ENCODE measurements around the gene PPP1R2C. TPM values are rescaled to one million over a fixed set of nuclear protein-coding genes. Genes with fewer than 3 reads are reported as not detected.

Gene PPP1R2C
- not detected for total RNA-seq
- polyA plus RNA-seq (2013, experiment 1 of 2), result not detected
- polyA plus RNA-seq (2013, experiment 2 of 2), result not detected
- long read RNA-seq, experiment 1, result 0 reads
- long read RNA-seq, experiment 2, result 0 reads
- long read RNA-seq, experiment 3, result 0 reads
- long read RNA-seq, experiment 4, result 0 reads

DNA sequence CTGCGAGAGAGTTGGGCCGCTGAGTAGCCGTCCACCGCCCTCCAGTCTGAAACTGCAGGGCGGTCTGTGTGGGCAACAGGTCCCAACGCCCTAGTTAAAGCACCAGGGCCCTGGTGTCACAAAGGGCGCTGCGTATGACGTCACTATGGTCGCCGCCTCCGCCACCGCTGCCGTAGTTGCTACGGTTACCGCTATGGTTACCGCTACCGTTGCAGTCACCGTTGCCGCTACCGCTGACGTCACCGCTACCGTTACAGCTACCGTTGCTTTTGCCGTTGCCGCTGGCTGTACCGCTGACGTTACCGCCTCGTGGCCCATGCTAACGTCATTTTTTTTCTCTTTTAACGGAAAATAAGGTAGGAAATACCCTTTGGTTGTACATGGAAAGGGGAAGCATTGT is at the start of gene PPP1R2C:
Gene PPP1R2C (minus strand): TSS at position 68 of the 400 bp plus-strand sequence. CDS start 84 bp downstream, outside the sequence.
- peaks cover 18% of the 10 kb centered on the region for H3K36me3 Mint-ChIP-seq (ENCODE audit: low read depth)
- Histone ChIP-seq H3K36me3 (ENCODE audit: control insufficient read depth, insufficient read depth, low read length) (no peaks in the 10 kb centered on the region), H3K27me3 (ENCODE audit: control insufficient read depth, insufficient read depth, low read length, poor library complexity, severe bottlenecking) (no peaks in the 10 kb centered on the region), H3K9me3 (ENCODE audit: control insufficient read depth, low read length) (peaks cover 23% of the 10 kb centered on the region), H3K4me3 (ENCODE audit: low read length) (no peak within 1 kb of the TSS), H3K4me1 (ENCODE audit: control insufficient read depth, insufficient read depth, low read length) (no peaks in the 10 kb centered on the region), H3K27ac (ENCODE audit: low read depth, low read length) (no peak within 1 kb of the TSS), H3K9ac (ENCODE audit: extremely low read depth, low read length, poor library complexity, severe bottlenecking) (no peak within 1 kb of the TSS)
- TF ChIP-seq, protein P1, sequence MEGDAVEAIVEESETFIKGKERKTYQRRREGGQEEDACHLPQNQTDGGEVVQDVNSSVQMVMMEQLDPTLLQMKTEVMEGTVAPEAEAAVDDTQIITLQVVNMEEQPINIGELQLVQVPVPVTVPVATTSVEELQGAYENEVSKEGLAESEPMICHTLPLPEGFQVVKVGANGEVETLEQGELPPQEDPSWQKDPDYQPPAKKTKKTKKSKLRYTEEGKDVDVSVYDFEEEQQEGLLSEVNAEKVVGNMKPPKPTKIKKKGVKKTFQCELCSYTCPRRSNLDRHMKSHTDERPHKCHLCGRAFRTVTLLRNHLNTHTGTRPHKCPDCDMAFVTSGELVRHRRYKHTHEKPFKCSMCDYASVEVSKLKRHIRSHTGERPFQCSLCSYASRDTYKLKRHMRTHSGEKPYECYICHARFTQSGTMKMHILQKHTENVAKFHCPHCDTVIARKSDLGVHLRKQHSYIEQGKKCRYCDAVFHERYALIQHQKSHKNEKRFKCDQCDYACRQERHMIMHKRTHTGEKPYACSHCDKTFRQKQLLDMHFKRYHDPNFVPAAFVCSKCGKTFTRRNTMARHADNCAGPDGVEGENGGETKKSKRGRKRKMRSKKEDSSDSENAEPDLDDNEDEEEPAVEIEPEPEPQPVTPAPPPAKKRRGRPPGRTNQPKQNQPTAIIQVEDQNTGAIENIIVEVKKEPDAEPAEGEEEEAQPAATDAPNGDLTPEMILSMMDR (conservative IDR thresholded peaks at IDR 0.05), result no peak
- 97% methylated on average over 26 to 33 of the region's 33 CpGs for WGBS, 2 experiments (ENCODE audit: insufficient coverage in 1 of 2, insufficient read length in 1 of 2)
- no peaks in the 10 kb centered on the region for H3K27me3 Mint-ChIP-seq (ENCODE audit: insufficient read depth)
- peaks cover 48% of the 10 kb centered on the region for H3K9me3 Mint-ChIP-seq
- no peak within 1 kb of the TSS for H3K27ac Mint-ChIP-seq
- DNase-seq, result no peak
- no peaks in the 10 kb centered on the region for H3K4me1 Mint-ChIP-seq
- H3K4me3 Mint-ChIP-seq, result no peak within 1 kb of the TSS

DNA sequence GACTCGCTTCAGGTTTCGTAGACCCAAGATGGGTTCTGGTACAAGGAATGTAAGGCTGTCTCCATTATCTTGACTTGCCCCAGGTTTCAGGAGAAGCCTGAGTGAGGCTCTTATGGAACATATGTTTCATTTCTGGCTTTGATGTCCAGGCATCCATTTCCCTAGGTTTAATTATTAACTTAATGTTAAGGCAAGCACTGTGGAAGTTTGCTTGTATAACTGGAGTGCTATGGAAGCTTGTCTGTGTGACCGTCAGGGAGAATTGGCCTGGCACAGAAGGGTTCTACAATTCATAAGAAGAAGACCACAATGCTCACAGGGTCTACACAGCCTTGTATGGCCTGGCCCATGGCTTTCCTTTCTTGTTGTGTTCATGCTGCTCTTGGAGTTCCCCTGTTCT is 47.2 kb upstream of the PPP1R2C start:
- WGBS, 2 experiments (ENCODE audit: insufficient coverage in 1 of 2, insufficient read length in 1 of 2), result 91% methylated on average over 3 of the region's 3 CpGs; no CpG with 5 or more reads in 1 of the 2 experiments
- H3K4me1 ChIP-seq (ENCODE audit: control insufficient read depth, insufficient read depth, low read length), result no peaks in the 10 kb centered on the region
- no peaks in the 10 kb centered on the region for H3K27me3 ChIP-seq (ENCODE audit: control insufficient read depth, insufficient read depth, low read length, poor library complexity, severe bottlenecking)
- Mint-ChIP-seq H3K27ac (no peak overlapping the region), H3K27me3 (ENCODE audit: insufficient read depth) (no peaks in the 10 kb centered on the region), H3K9me3 (peaks cover 53% of the 10 kb centered on the region), H3K4me3 (no peak overlapping the region), H3K36me3 (ENCODE audit: low read depth) (peaks cover 15% of the 10 kb centered on the region), H3K4me1 (peaks cover 5% of the 10 kb centered on the region)
- H3K36me3 ChIP-seq (ENCODE audit: control insufficient read depth, insufficient read depth, low read length), result no peaks in the 10 kb centered on the region
- H3K4me3 ChIP-seq (ENCODE audit: low read length), result no peak overlapping the region
- H3K9me3 ChIP-seq (ENCODE audit: control insufficient read depth, low read length), result peaks cover 10% of the 10 kb centered on the region
- H3K9ac ChIP-seq (ENCODE audit: extremely low read depth, low read length, poor library complexity, severe bottlenecking), result no peak overlapping the region
- TF ChIP-seq, protein P1 (conservative IDR thresholded peaks at IDR 0.05), result no peak
- H3K27ac ChIP-seq (ENCODE audit: low read depth, low read length), result no peak overlapping the region
- no peak for DNase-seq

DNA sequence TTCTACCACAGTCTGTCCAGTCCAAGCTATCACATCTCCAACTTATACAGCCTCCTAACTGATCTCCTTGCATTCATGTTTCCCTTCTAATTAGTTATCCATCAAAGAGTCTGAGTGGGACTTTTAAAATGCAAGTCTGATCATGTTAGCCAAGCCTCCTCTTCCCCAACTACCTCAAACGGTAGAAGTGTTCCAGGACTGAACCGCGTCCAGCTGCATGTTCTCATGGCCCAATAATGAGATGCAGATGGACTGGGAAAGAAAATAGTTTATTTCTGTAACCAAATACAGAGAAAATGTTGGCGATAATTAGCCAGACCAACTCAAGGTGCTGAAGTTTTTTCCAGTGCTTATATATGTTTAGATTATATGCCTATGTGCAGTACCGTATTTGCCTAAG is 46.6 kb upstream of the PPP1R2C start:
- peaks cover 9% of the 10 kb centered on the region for H3K9me3 ChIP-seq (ENCODE audit: control insufficient read depth, low read length)
- Mint-ChIP-seq H3K27me3 (ENCODE audit: insufficient read depth) (no peaks in the 10 kb centered on the region), H3K4me1 (peaks cover 5% of the 10 kb centered on the region), H3K27ac (no peak overlapping the region), H3K36me3 (ENCODE audit: low read depth) (peaks cover 17% of the 10 kb centered on the region), H3K4me3 (no peak overlapping the region), H3K9me3 (peaks cover 50% of the 10 kb centered on the region)
- H3K27me3 ChIP-seq (ENCODE audit: control insufficient read depth, insufficient read depth, low read length, poor library complexity, severe bottlenecking), result no peaks in the 10 kb centered on the region
- no peak overlapping the region for H3K9ac ChIP-seq (ENCODE audit: extremely low read depth, low read length, poor library complexity, severe bottlenecking)
- no peak overlapping the region for H3K27ac ChIP-seq (ENCODE audit: low read depth, low read length)
- H3K4me3 ChIP-seq (ENCODE audit: low read length), result no peak overlapping the region
- no peak for DNase-seq
- WGBS, 2 experiments (ENCODE audit: insufficient coverage in 1 of 2, insufficient read length in 1 of 2), result 71 to 100% methylated on average over 1 to 4 of the region's 5 CpGs
- H3K4me1 ChIP-seq (ENCODE audit: control insufficient read depth, insufficient read depth, low read length), result no peaks in the 10 kb centered on the region
- TF ChIP-seq, protein P1 (conservative IDR thresholded peaks at IDR 0.05), result no peak
- H3K36me3 ChIP-seq (ENCODE audit: control insufficient read depth, insufficient read depth, low read length), result no peaks in the 10 kb centered on the region
